Measurements from ENCODE around the gene PYROXD2. TPM values are rescaled to one million over a fixed set of nuclear protein-coding genes. Genes with fewer than 3 reads are reported as not detected.
A peak's percentile ranks its signal among the peaks of the same experiment; 100 is the strongest.

Gene PYROXD2
- total and polyA plus RNA-seq, 2 of the 13 experiments (the other 11 are each of a cell fraction or from before 2014, with no cell fraction given) = 2.0 to 6.2 TPM

DNA sequence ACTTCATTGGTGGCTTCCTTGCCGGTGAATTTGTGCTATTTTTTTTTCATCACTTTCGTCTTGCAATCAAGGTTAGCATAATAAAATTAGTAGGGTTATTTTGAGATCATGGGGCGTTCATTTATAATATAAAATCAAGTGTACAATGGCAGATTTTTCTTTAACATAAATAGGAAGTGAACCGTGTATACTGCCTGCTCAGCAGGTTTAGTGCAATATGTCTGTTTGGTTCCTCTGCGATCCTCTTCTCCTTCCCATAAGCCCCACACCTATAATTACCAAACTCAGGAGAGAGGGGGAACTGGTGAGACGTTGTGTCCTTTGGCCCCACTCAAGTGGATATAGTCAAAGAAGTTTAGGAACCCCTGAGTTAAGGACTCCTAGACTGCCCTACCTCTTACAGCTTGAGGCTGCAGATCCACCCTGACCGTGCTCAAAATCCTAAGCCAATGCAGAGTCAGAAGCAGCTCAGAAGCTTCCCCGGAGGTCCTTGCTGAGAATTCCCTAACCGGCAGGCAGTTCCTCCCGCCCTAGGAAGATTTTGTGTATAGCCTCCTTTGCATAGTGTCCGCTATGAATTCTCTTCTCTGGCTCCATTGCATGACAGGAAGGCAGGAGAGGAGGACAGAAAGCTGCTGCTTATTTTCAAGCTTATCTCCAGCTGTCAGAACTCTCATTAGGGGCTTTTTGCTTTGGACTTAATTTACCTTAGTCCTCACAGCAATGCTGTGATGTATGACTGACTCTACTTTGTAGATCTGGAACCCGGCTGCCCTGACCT is 41.5 kb downstream of the PYROXD2 start:
- WGBS (ENCODE audit: low lambda C conversion rate) = 12% methylated on average over 10 of the region's 12 CpGs
- Histone ChIP-seq H3K9ac (ENCODE audit: insufficient read depth, low read depth, low read length) (no peak overlapping the region), H3K27me3 (ENCODE audit: control insufficient read depth in 1 of 2, insufficient read depth in 2 of 2, low read length in 2 of 2) (peaks cover 5 to 43% of the 10 kb centered on the region in 2 experiments; a peak in 3 of 5 replicates), H3K4me1 (ENCODE audit: insufficient read depth, low read length) (no peaks in the 10 kb centered on the region), H3K27ac (ENCODE audit: extremely low read length, insufficient read depth, low read length) (no peak overlapping the region), H3K4me2 (ENCODE audit: low read depth, low read length) (no peak overlapping the region), H3K79me2 (ENCODE audit: insufficient read depth, low read length) (no peaks in the 10 kb centered on the region), H3K36me3 (replicated peaks in 1 of 2; ENCODE audit: control insufficient read depth in 1 of 2, insufficient read depth in 2 of 2, low read length in 2 of 2) (no peaks in the 10 kb centered on the region), H3K9me3 (ENCODE audit: low read length) (peaks cover 7% of the 10 kb centered on the region; the same call in 1 of the 2 replicates), H4K20me1 (ENCODE audit: insufficient read depth, low read length) (no peaks in the 10 kb centered on the region), H3K4me3 (replicated peaks in 1 of 3; ENCODE audit: insufficient read depth in 1 of 3, low read depth in 2 of 3, low read length in 3 of 3) (no peak overlapping the region), H2AFZ (ENCODE audit: low read length) (no peak overlapping the region)
- TF ChIP-seq MAFF (IDR thresholded peaks at IDR 0.05; ENCODE audit: low read depth, low read length) (peak; percentile 53), SMAD1 (CRISPR knock-in tag; IDR thresholded peaks at IDR 0.05; ENCODE audit: borderline replicate concordance, low read depth) (no peak), MAFK (conservative IDR thresholded peaks at IDR 0.05 in 1 of 2, IDR thresholded peaks at IDR 0.05 in 1 of 2; ENCODE audit: low read length in 2 of 2) (peak; percentile 49 to 68; a peak in 3 of 4 replicates), SOX13 (IDR thresholded peaks at IDR 0.05) (no peak), SOX13 (CRISPR knock-in tag; conservative IDR thresholded peaks at IDR 0.05 in 1 of 2, IDR thresholded peaks at IDR 0.05 in 1 of 2) (no peak)
- TF ChIP-seq, protein P1, sequence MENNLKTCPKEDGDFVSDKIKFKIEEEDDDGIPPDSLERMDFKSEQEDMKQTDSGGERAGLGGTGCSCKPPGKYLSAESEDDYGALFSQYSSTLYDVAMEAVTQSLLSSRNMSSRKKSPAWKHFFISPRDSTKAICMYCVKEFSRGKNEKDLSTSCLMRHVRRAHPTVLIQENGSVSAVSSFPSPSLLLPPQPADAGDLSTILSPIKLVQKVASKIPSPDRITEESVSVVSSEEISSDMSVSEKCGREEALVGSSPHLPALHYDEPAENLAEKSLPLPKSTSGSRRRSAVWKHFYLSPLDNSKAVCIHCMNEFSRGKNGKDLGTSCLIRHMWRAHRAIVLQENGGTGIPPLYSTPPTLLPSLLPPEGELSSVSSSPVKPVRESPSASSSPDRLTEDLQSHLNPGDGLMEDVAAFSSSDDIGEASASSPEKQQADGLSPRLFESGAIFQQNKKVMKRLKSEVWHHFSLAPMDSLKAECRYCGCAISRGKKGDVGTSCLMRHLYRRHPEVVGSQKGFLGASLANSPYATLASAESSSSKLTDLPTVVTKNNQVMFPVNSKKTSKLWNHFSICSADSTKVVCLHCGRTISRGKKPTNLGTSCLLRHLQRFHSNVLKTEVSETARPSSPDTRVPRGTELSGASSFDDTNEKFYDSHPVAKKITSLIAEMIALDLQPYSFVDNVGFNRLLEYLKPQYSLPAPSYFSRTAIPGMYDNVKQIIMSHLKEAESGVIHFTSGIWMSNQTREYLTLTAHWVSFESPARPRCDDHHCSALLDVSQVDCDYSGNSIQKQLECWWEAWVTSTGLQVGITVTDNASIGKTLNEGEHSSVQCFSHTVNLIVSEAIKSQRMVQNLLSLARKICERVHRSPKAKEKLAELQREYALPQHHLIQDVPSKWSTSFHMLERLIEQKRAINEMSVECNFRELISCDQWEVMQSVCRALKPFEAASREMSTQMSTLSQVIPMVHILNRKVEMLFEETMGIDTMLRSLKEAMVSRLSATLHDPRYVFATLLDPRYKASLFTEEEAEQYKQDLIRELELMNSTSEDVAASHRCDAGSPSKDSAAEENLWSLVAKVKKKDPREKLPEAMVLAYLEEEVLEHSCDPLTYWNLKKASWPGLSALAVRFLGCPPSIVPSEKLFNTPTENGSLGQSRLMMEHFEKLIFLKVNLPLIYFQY (CRISPR knock-in tag; IDR thresholded peaks at IDR 0.05; ENCODE audit: borderline replicate concordance) = no peak
- DNase-seq (ENCODE audit: low spot score) = no peak
- CTCF ChIA-PET (ENCODE audit: low intra/inter-chr PET ratio, low total read pairs) = no interaction called here
- in situ Hi-C loops (cut with HindIII; ENCODE audit: extremely low pct_ligation_motif_present, low pct_unique_long_range_greater_than_20kb) = no loop called here
- no TSS peak for BruUV-seq (replicated peaks)
- ATAC-seq = no peak
- intact Hi-C loops (cut with micrococcal nuclease; ENCODE audit: unreplicated experiment) = no loop called here
- POLR2A ChIA-PET = no interaction called here
- FAIRE-seq = no peak
